GM21786 (cell line): ENCODE data around the gene PUM1.
"Not testable (repeated sequence)": the region's sequence is repeated elsewhere in the genome, so short reads cannot be mapped to it uniquely, and the experiment has no call there.

Experiments
- ATAC-seq: cut with Tn5 transposase; IDR thresholded peaks from one replicate; pipeline ENCODE4 v1.9.1; 2021; ENCODE audit not compliant: unreplicated experiment

Gene PUM1

GRCh38 chr1:31063631-31064030 is 1.9 kb downstream of the PUM1 start:
- no peak for ATAC-seq

DNA sequence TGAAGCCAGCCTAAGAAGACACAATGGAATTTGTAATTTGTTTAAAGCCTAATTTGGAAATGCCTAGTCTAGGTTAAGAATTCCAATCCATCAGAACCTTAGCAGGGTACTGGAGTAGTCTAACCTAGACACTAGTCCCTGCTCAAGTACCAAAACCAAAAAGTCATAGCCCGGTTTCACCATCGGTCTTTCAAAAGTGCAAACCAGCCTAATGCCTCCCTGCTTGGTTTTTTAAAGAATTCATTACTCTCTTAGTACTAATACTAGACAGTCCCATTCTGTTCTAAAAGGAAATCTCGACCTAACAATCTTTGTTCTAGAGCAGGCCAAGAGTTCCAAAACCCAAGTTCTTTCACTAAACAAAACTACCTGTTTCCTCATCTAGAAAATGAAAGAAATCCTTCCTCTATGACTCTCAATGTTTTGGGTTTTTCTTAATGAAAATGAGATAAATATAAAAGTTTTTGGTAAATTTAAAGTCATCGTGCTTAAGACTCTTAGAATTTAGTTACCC is 2.6 kb downstream of the PUM1 start:
- no peak for ATAC-seq

DNA sequence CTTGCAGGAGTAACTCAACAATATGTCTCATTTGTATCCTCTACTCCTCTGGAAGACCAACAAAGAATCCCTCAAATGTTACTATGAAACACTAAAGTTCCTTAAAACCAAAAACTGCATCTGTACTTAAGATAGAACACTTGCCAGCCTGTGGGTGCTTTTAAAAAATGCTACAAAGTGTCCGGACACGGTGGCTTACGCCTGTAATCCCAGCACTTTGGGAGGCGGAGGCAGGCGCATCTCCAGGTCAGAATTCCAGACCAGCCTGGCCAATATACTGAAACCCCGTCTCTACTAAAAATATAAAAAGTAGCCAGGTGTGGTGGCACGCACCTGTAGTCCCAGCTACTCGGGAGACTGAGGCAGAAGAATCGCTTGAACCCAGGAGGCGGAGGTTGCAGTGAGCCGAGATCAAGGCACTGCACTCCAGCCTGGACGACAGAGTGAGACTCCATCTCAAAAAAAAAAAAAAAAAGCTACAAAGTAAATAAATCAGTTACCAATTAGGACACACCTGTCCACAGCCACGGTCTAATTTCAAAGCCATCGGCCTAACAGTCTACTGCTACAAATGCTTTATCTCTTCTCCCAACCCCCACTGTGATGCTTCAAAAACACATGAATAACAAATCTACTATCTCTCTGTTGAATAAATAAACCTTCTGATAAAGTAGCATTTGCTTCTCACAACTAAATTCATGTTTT is 3.2 kb downstream of the PUM1 start:
- ATAC-seq = not testable (repeated sequence)

DNA sequence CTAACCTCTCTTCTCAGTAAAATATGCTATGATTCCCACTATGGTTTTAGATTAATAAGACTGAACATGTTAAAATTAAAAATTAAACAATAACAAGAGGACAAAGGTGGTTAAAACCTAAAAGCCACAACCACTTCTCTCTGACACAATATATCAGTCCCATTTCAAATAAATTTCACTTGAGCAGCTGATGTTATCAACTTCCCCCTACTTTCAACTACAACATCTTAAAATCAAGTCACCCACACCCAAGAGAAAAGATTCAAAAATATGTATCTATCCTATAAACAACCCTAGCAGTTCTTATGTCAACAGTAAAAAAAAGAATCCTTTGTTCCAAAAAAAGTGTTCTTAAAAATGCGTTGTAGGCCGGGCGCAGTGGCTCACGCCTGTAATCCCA is 7.5 kb downstream of the PUM1 start:
- ATAC-seq = no peak

- ATAC-seq = no peak
Observed at GRCh38 chr1:31055953-31056352, 9.6 kb downstream of the PUM1 start.

GRCh38 chr1:31055501-31055900 is 10.0 kb downstream of the PUM1 start:
- ATAC-seq = no peak

DNA sequence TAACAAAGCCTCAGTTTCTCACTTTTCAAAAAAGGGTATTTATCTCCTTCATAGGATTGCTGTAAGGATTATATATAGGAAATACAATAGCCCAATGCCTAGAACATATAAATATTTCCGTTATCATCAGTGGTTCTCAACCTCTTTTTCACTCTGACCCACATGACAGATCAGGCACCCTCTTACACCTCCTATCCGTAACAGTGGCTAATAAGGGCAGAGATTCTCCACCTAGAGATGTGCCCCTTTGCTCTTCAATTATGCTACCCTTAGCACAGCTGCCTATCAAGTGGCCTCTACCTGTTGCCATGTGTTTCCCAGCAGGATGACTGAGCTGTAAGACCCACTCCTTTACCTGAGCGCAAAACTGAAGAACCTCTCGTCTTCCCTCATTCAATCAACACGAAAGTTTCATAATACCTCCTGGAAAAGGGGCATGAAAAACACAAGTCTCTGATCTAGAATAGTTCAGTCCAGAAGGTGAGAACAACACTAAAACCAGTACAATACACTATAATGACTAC is 10.5 kb downstream of the PUM1 start:
- no peak for ATAC-seq

- no peak for ATAC-seq
Observed at GRCh38 chr1:31054349-31054748, 11.2 kb downstream of the PUM1 start.

- not testable (repeated sequence) for ATAC-seq
Observed at GRCh38 chr1:31052613-31053012, 12.9 kb downstream of the PUM1 start.

DNA sequence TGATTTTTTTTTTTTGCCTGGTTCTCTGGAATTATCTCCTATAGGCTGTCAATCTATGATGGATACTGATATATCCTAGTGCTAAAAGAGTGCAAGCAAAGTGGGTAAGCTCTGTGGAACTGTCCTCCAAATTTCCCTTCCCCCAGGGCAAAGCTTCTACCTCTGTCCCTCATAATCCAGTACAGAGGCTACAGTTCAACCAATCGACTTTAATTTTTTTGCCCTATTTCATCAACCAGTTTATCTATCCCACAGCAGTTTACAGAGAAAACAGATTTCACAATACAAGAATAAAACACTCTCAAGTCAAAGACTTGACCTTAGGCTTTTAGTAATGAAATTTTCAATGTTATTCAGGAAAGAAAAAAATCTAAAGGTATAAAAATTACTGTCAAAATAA is 13.9 kb downstream of the PUM1 start:
- no peak for ATAC-seq

DNA sequence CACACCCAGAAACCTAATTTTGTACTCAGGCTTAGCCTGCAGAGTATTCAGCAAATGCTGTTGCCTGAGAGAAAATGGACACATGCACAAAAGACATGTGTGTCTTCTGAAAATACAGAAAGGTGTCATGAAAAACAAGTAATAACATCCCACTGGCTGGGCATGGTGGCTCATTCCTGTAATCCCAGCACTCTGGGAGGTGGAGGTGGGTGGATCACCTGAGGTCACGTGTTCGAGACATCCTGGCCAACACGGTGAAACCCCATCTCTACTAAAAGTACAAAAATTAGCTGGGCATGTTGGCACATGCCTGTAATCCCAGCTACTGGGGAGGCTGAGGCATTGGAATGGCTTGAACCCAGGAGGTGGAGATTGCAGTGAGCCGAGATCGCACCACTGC is 18.0 kb downstream of the PUM1 start:
- not testable (repeated sequence) for ATAC-seq

- no peak for ATAC-seq
Observed at GRCh38 chr1:31043631-31044030, 21.9 kb downstream of the PUM1 start.

- no peak for ATAC-seq
Observed at GRCh38 chr1:31042656-31043055, 22.9 kb downstream of the PUM1 start.

- ATAC-seq = no peak
Observed at GRCh38 chr1:31041529-31041928, 24.0 kb downstream of the PUM1 start.

GRCh38 chr1:31040038-31040437 is 25.5 kb downstream of the PUM1 start:
- ATAC-seq = no peak

GRCh38 chr1:31038935-31039334 is 26.6 kb downstream of the PUM1 start:
- ATAC-seq = not testable (repeated sequence)

DNA sequence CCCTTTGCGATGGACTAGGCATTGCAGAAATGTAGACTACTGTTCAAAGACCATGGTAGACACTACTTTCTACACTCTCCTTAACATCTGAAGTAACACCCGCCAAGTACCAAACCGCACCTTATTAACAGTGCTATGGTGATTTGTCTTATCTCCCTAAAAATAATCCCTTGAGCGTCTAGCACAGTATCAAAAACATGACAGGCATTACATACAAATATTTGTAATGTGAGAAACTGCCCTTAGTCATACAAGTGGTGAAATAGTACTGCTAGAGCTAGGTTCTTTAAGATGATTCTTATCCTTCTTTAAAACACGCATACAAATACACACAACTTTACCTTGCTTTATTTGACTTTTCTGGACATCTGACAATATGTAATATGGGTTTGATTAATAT is 27.2 kb downstream of the PUM1 start:
- no peak for ATAC-seq

DNA sequence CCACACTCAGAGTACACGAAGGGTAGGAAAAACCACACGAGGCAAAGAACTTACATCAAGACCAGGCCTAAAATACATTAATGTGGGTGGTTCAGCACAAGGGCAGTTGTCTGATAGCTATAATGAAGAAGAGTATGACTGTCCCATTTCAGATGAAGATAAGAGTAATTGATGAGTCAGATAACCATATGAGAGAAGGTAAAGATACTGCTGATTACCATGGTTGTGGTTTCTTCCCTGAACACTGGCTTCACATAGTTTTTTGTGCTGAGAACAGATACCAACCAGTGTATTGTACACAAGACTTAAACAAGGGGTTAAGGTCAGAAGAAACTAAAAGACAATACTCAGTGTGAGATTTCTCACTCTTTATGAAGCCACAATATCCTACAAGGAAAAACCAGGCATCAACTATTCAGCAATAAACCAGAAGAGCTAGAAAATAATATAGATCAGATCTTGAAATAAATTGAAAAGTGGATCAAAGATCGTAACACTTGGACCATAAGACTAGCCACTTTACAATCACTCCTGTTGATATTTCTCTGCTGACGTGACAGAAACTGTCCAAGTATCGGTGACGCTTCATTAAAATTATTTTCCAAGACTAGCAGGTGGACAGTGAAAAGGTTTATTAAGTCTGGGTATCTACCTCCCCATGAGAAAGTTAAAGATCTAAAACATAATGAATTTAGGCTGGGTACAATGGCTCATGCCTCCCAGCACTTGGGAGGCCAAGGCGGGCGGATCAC is 28.6 kb downstream of the PUM1 start:
- no peak for ATAC-seq

- no peak for ATAC-seq
Observed at GRCh38 chr1:31033598-31033997, 31.9 kb downstream of the PUM1 start.

DNA sequence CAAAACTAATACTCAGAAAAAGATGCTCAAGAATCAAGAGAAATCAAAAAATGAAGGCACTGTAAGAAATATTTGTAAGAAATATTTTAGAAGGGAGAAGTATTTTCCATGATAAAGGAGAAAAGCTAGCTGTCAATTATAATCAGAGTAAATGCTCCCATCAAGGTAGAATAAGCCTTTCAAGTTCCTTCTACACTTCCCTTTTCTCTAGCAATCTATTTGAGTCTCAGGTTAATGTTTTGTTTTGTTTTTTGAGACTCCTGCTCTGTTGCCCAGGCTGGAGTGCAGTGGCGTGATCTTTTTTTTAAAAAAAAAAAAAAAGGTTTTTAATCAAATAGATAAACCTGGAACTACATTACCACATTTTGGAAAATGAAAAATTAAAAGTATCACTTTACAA is 33.3 kb downstream of the PUM1 start:
- no peak for ATAC-seq

GRCh38 chr1:31031330-31032143 is 34.0 kb downstream of the PUM1 start:
- no peak for ATAC-seq
